ENCODE measurements around the gene RXRA.
A peak's percentile ranks its signal among the peaks of the same experiment; 100 is the strongest.

The RXRA gene

DNA sequence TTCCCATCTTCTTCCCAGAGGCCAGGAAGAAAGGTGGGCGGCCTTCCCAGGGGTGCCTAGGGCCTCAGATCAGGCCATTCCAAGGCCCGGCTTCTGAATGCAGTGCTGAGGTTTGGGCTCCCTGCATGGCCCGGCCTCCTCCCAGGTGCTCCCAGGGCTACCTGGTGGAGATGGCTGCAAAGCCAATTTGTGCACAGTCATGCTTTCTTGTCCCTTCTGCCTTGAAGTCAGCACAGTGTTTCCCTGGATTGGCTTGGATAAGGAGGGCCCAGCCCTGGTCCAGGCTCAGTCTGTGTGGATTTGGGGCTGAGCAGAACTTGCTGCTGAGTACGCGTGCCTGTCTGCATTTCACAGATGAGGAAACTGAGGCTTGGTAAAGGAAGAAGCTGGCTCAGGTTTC, 72.5 kb downstream of the RXRA start:
- DNase-seq (ENCODE audit: low spot score): no peak
- in situ Hi-C loops (cut with MboI; ENCODE audit: low sequenced_read_pairs, unreplicated experiment): no loop called here
- TF ChIP-seq, protein P1, sequence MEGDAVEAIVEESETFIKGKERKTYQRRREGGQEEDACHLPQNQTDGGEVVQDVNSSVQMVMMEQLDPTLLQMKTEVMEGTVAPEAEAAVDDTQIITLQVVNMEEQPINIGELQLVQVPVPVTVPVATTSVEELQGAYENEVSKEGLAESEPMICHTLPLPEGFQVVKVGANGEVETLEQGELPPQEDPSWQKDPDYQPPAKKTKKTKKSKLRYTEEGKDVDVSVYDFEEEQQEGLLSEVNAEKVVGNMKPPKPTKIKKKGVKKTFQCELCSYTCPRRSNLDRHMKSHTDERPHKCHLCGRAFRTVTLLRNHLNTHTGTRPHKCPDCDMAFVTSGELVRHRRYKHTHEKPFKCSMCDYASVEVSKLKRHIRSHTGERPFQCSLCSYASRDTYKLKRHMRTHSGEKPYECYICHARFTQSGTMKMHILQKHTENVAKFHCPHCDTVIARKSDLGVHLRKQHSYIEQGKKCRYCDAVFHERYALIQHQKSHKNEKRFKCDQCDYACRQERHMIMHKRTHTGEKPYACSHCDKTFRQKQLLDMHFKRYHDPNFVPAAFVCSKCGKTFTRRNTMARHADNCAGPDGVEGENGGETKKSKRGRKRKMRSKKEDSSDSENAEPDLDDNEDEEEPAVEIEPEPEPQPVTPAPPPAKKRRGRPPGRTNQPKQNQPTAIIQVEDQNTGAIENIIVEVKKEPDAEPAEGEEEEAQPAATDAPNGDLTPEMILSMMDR (IDR thresholded peaks at IDR 0.05; ENCODE audit: borderline replicate concordance, control extremely low read depth, extremely low read depth, insufficient read depth, missing control alignments): no peak

DNA sequence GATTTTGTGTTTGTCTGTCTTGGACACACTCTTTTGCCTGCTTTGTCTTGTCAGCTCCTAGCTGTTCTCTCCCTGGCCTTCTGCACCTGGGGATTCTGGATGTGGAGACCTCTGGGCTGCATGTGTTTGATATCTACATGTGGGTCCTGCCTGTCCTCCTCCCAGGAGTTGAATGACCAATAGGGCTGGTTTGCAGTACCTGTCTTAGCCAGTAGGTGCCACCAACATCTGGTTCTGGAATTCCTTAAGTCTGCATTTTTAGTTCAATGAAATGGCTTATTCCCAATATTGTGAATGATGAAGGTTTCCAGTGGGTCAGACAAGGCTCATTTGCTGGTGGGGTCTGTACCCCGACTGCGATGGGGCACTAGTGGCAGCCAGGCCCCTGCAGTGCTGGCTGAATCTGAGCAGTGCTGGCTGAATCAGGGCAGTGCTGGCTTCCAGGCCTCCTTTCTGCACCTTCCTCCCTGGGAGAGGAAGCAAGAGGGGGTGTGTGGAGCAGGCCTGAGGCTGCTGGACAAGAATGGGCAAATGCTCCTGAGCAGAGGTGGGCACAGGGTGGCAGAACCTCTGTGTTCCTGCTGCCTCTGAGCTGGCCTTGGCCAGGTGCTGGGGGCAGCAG, 73.3 kb downstream of the RXRA start:
- in situ Hi-C loops (cut with MboI; ENCODE audit: low sequenced_read_pairs, unreplicated experiment): no loop called here
- TF ChIP-seq, protein P1 (IDR thresholded peaks at IDR 0.05; ENCODE audit: borderline replicate concordance, control extremely low read depth, extremely low read depth, insufficient read depth, missing control alignments): peak; percentile 38
- no peak for DNase-seq (ENCODE audit: low spot score)

DNA sequence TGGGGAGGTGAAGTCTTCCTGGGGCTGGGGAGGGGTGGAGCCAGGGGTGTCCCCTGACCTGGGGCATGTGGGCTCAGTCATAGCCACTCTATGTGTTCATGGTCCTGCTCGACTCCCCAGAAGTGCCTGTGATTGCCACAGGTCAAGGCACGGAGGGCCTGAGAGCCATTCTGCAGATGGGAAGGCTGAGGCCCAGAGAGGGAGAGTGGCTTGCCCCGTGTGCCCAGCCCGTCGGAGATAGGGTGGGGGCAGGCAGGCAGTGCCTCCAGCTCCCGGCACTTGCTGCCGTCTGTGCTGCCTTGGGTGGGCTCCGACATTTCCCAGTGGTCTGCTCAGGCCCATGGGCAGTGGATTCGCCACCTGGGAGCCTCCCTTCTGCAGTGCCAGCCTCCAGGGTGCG, 74.0 kb downstream of the RXRA start:
- no peak for DNase-seq (ENCODE audit: low spot score)
- TF ChIP-seq, protein P1 (IDR thresholded peaks at IDR 0.05; ENCODE audit: borderline replicate concordance, control extremely low read depth, extremely low read depth, insufficient read depth, missing control alignments): no peak
- in situ Hi-C loops (cut with MboI; ENCODE audit: low sequenced_read_pairs, unreplicated experiment): no loop called here

DNA sequence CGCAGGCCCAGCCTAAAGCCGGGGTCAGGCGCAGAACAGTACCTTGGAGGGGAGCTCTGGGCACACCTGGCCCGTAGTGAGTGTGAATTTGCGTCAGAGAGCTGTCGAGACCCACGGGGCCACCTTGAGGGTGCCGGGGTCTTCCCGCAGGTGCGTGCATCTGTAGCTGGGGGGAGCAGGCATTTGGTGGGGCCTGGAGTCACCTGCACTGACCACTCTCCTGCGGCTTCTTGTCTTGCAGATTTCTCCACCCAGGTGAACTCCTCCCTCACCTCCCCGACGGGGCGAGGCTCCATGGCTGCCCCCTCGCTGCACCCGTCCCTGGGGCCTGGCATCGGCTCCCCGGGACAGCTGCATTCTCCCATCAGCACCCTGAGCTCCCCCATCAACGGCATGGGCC, 75.1 kb downstream of the RXRA start:
- TF ChIP-seq, protein P1 (IDR thresholded peaks at IDR 0.05; ENCODE audit: borderline replicate concordance, control extremely low read depth, extremely low read depth, insufficient read depth, missing control alignments): no peak
- no peak for DNase-seq (ENCODE audit: low spot score)
- in situ Hi-C loops (cut with MboI; ENCODE audit: low sequenced_read_pairs, unreplicated experiment): no loop called here

DNA sequence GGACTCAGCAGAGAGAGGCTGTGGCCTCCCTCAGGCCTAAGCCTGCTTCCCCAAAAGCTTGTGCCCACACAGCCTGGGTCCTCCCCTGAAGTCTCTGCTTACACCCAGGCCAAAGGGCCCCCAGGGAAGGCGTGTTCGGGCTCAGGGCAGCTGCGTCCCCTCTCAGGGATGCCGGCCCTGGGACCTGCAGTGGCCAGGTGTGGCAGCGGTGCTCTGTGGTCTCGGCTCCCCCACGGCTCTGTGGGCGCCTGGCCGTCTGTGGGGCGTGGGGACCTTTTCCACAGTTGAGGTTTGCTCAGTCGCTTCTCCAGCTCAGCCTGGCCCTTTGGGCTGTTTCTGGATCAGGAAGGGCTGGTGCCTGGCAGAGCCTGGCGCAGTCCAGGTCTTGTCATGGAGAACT, 75.9 kb downstream of the RXRA start:
- TF ChIP-seq, protein P1 (IDR thresholded peaks at IDR 0.05; ENCODE audit: borderline replicate concordance, control extremely low read depth, extremely low read depth, insufficient read depth, missing control alignments): no peak
- DNase-seq (ENCODE audit: low spot score): no peak
- in situ Hi-C loops (cut with MboI; ENCODE audit: low sequenced_read_pairs, unreplicated experiment): no loop called here

DNA sequence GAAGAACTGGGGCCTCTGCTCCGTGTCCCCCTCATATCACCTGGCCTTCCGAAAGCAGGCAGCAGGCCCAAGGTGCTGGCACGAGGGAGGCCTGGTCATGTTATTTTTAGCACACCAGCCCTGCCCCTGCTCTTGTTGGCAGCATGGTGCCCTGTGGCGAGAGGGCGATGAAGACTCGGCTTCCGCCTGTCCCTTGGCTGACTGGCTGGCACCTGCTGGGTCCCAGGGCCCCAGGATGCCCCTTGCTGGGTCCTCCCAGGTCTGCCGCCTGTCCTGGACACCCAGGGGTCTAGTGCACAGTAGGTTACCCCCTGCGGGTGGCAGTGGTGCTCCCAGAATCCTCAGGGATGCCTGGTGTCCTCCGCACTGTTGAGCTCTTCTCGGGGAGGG, 77.0 kb downstream of the RXRA start:
- TF ChIP-seq, protein P1 (IDR thresholded peaks at IDR 0.05; ENCODE audit: borderline replicate concordance, control extremely low read depth, extremely low read depth, insufficient read depth, missing control alignments): no peak
- in situ Hi-C loops (cut with MboI; ENCODE audit: low sequenced_read_pairs, unreplicated experiment): no loop called here

More for the DNA sequence above, 77.0 kb downstream of the RXRA start:
- DNase-seq (ENCODE audit: low spot score): no peak
